ENCODE results near the gene HEPN1. TPM values are rescaled to one million over a fixed set of nuclear protein-coding genes. Genes with fewer than 3 reads are reported as not detected.
A peak's percentile ranks its signal among the peaks of the same experiment; 100 is the strongest.

The HEPN1 gene
- total and polyA plus RNA-seq, 9 of the 15 experiments (the other 6 are each of a cell fraction or from before 2014, with no cell fraction given): not detected

GRCh38 chr11:124953753-124954589 lies 34.9 kb downstream of the HEPN1 start, which contains the start of gene CCDC15 (continued):
- TF ChIP-seq ZNF592 (IDR thresholded peaks at IDR 0.05) (no peak), ZNF3 (CRISPR knock-in tag; IDR thresholded peaks at IDR 0.05) (no peak), CBFA2T3 (IDR thresholded peaks at IDR 0.05) (no peak), ZNF696 (CRISPR knock-in tag; conservative IDR thresholded peaks at IDR 0.05) (no peak), NFE2L1 (tag; IDR thresholded peaks at IDR 0.05; ENCODE audit: borderline replicate concordance, low read depth) (no peak), FOSL1 (tag; conservative IDR thresholded peaks at IDR 0.05) (no peak), CAMTA2 (CRISPR knock-in tag; conservative IDR thresholded peaks at IDR 0.05) (no peak), ARID1B (IDR thresholded peaks at IDR 0.05) (no peak), ZFP1 (CRISPR knock-in tag; IDR thresholded peaks at IDR 0.05) (no peak), HMGXB4 (CRISPR knock-in tag; IDR thresholded peaks at IDR 0.05) (no peak), ETV5 (CRISPR knock-in tag; IDR thresholded peaks at IDR 0.05; ENCODE audit: low read depth) (peak; percentile 60; the same call in 1 of the 2 replicates), ZNF561 (CRISPR knock-in tag; conservative IDR thresholded peaks at IDR 0.05) (no peak), PPARD (CRISPR knock-in tag; IDR thresholded peaks at IDR 0.05) (no peak), UBTF (IDR thresholded peaks at IDR 0.05; ENCODE audit: borderline replicate concordance in 1 of 2, low read depth in 2 of 2, low read length in 2 of 2) (no peak), ATF7 (IDR thresholded peaks at IDR 0.05) (peak; percentile 83), RBM17 (IDR thresholded peaks at IDR 0.05; ENCODE audit: borderline replicate concordance, low read depth, low read length) (no peak), ZNF695 (CRISPR knock-in tag; IDR thresholded peaks at IDR 0.05) (no peak), ZZZ3 (IDR thresholded peaks at IDR 0.05) (0 out of 2 replicates have a peak, but pooled peaks have one; percentile 6), ZNF717 (CRISPR knock-in tag; IDR thresholded peaks at IDR 0.05) (no peak), ZNF197 (CRISPR knock-in tag; IDR thresholded peaks at IDR 0.05; ENCODE audit: low read depth) (no peak)

Measured in K562 (cell line).